GM18505 (cell line): ENCODE data around the gene PLA2G10.
"Not testable (repeated sequence)": the region's sequence is repeated elsewhere in the genome, so short reads cannot be mapped to it uniquely, and the experiment has no call there.

Source experiments
- ATAC-seq: cut with Tn5 transposase; IDR thresholded peaks from one replicate; pipeline ENCODE4 v1.9.1; 2021; ENCODE audit not compliant: unreplicated experiment
- POLR2A ChIP-seq: IDR thresholded peaks from 4 replicates; pipeline ENCODE4 v1.6.1; 2011; ENCODE audit warnings: borderline replicate concordance; ENCODE audit not compliant: insufficient read depth, insufficient read length; ENCODE audit errors: extremely low read depth

Gene PLA2G10

GRCh38 chr16:14677627-14678026, 16.5 kb downstream of the PLA2G10 start:
- ATAC-seq, result no peak
- TF ChIP-seq POLR2A, result no peak

DNA sequence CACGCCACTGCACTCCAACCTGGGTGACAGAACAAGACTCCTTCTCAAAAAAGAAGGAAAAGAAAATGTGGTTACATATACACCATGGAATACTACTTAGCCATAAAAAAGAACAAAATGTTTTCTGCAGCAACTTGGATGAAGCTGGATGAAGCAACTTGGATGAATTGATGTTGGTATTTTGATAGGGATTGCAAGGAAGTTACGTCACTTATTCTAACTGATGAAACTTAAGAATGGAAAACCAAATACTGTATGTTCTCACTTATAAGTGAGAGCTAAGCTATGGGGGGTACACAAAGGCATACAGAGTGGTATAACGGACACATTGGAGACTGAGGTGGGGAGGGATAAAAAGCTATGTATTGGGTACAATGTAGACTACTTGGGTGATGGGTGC, 17.5 kb downstream of the PLA2G10 start:
- TF ChIP-seq POLR2A, result no peak
- no peak for ATAC-seq

DNA sequence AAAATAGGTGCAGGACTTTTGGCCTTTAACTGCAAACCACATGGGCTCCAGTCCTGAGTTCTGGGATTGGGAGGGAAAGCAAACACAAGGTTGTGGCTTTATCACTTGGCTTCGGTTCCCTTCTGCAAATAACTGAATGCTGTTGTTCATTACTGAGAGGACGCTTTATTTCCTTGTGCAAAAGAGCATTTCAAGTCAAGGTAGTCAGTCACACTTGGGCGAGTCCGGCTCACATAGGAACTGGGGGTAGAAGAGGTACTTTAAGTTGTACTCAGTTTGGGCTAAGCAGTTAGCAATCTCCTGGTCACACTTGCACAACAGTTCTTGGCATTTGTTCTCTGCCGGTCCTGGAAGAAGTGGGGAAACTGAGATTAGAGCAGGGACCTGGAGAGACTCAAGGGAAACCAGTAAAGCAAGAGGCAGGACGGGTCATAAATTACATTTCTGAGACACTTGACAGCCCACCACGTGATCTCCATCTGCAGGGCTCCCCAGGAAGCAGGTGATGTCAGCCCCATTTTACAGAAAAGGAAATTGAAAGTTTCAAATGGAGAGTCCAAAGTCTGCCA, 21.6 kb downstream of the PLA2G10 start:
- no peak for TF ChIP-seq POLR2A
- ATAC-seq, result no peak

DNA sequence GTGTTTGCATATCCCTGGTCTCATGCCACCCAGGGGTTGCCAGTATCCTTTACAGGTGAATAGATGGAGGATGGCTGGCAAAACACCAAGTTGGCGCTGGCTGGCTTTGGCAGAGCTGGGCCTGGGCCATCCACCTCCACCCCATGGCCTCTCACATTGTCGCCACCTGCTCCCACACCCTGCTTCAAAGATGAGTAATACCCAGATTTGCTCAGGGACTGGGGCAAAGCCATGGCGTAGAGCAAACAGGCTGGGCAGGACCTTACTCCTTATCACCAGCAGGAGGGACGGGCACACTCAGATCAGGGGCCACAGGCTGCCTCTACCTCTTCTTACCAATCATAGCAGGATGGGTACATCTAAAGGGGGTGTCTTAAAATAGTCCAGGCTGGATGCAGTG, 24.3 kb downstream of the PLA2G10 start:
- no peak for TF ChIP-seq POLR2A
- no peak for ATAC-seq

- no peak for TF ChIP-seq POLR2A
- no peak for ATAC-seq
Observed at GRCh38 chr16:14668556-14669223, 25.4 kb downstream of the PLA2G10 start.

GRCh38 chr16:14667347-14668266, 26.5 kb downstream of the PLA2G10 start:
- ATAC-seq, result no peak
- no peak for TF ChIP-seq POLR2A

GRCh38 chr16:14658063-14658462, 36.0 kb downstream of the PLA2G10 start:
- TF ChIP-seq POLR2A, result peak; percentile 43
- no peak for ATAC-seq

DNA sequence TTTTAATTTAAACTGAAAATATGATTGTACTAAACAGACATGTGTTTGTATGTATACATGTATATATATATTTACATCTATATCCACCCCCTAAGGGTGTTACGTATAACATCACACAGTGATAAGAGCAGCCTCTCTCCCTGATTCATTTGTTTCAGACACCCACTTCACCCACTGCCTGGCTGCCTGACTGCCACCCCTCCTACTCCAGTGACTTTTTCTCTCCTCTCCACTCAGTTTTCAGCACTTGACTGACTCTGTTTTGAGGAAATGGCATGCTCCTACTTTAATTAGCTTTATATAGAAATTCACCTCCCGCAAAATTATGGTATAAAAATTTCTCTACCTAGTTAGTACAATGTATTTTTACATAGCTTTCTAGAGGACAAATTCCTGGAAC, 41.4 kb downstream of the PLA2G10 start:
- no peak for ATAC-seq
- no peak for TF ChIP-seq POLR2A

DNA sequence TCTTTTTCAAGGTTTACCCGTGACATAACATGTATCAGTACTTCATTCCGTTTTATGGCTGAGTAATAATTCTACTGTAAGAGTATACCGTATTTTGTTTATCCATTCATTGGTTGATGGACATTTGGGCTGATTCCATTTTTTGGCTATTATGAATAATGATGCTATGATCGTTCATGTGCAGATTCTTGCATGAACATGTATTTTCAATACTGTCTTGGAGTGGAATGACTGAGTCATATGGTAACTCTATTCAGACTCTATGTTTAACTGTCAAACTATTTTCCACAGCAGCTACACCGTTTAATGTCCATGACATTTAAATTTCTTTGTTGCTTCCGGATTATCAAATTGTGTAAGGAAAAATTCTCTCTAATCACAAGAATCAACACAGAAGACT, 43.5 kb downstream of the PLA2G10 start:
- ATAC-seq, result no peak
- TF ChIP-seq POLR2A, result no peak

DNA sequence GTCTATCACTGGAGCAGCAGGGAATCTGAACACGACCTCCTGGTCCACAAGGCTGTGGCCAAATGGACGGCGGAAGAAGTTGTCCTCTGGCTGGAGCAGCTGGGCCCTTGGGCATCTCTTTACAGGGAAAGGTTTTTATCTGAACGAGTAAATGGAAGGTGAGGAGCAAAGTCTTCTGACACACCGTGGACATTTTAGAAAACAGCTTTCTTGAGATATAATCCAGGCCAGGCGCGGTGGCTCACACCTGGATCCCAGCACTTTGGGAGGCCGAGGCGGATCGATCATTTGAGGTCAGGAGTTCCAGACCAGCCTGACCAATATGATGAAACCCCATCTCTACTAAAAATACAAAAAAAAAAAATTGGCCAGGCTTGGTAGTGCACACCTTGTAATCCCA, 44.3 kb downstream of the PLA2G10 start:
- TF ChIP-seq POLR2A, result no peak
- ATAC-seq, result no peak

DNA sequence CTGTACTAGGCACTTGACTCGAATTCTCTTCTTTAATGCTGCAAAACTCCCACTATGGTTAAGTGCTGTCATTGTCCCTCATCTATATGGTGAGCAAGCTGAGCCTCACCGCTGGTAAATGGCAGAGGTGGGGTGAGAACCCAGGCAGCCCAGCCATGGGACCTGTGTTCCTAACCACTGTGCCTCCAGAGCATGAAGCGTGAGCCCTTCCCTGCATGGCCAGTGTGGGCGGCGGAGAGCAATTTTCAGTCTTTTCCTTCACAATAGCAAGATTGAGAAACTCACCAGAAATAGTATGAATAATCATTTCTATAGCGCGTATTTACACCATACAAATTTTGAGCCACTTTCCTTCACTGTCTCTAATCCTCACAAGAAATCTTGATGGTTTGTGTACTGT, 52.2 kb downstream of the PLA2G10 start:
- no peak for ATAC-seq
- TF ChIP-seq POLR2A, result no peak

- ATAC-seq, result no peak
- TF ChIP-seq POLR2A, result no peak
Observed at GRCh38 chr16:14641206-14641605, 52.9 kb downstream of the PLA2G10 start.

GRCh38 chr16:14640538-14640937, 53.6 kb downstream of the PLA2G10 start:
- ATAC-seq, result no peak
- no peak for TF ChIP-seq POLR2A

DNA sequence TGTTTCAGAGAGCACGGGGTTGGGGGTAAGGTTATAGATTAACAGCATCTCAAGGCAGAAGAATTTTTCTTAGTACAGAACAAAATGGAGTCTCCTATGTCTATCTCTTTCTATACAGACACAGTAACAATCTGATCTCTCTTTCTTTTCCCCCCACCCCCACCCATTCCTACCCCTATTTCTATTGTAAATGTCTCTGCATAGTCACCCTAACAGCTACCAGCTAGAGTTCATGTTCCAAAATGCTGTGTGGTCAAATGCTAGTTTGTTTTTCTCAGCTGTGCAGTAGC, 57.2 kb downstream of the PLA2G10 start:
- ATAC-seq, result not testable (repeated sequence)

GRCh38 chr16:14636179-14636950, 57.7 kb downstream of the PLA2G10 start:
- not testable (repeated sequence) for ATAC-seq
